Mammary epithelial cell (primary cell): Measurements from ENCODE around the gene SERINC1.

Experiments used
- EZH2 ChIP-seq: IDR thresholded peaks from 2 replicates; pipeline ENCODE4 v1.6.1; 2012; ENCODE audit warnings: low read length, inconsistent platforms, borderline replicate concordance
- TF ChIP-seq, protein P1 (sequence below), 2 donors: IDR thresholded peaks in 1 of 2; conservative IDR thresholded peaks in 1 of 2; 2 replicates each; pipeline ENCODE4 v1.5.1; 2011 to 2012; ENCODE audit warnings: inconsistent platforms in 2 of 2, low read length in 2 of 2, mild to moderate bottlenecking in 2 of 2, control low read depth in 1 of 2, low read depth in 1 of 2; ENCODE audit not compliant: insufficient read depth in 1 of 2; ENCODE audit errors: extremely low read depth in 1 of 2

DNA sequence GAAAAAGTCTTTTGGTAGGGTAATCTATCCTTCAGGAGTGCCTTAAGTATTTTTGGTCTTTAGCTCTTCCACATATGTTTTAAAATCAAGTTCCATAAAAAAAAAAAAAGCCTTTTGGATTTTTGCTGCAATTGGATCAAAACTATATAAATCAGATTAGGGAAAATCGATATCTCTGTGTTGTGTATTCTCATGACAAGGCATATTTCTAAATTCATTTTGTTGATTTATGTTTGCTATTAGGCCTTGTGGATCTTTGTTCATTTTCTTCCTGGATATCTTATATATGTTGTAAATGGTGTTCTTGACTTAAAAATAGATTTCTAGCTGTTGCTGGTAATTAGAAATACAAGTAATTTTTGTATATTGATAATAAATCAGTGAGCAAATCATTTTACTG, 63.4 kb downstream of the SERINC1 start:
- TF ChIP-seq, protein P1, sequence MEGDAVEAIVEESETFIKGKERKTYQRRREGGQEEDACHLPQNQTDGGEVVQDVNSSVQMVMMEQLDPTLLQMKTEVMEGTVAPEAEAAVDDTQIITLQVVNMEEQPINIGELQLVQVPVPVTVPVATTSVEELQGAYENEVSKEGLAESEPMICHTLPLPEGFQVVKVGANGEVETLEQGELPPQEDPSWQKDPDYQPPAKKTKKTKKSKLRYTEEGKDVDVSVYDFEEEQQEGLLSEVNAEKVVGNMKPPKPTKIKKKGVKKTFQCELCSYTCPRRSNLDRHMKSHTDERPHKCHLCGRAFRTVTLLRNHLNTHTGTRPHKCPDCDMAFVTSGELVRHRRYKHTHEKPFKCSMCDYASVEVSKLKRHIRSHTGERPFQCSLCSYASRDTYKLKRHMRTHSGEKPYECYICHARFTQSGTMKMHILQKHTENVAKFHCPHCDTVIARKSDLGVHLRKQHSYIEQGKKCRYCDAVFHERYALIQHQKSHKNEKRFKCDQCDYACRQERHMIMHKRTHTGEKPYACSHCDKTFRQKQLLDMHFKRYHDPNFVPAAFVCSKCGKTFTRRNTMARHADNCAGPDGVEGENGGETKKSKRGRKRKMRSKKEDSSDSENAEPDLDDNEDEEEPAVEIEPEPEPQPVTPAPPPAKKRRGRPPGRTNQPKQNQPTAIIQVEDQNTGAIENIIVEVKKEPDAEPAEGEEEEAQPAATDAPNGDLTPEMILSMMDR (conservative IDR thresholded peaks at IDR 0.05 in 1 of 2, IDR thresholded peaks at IDR 0.05 in 1 of 2; ENCODE audit: extremely low read depth in 1 of 2, insufficient read depth in 1 of 2, low read depth in 1 of 2, low read length in 2 of 2), result no peak
- TF ChIP-seq EZH2, result no peak
